ENCODE results near the gene MUC5B.

The MUC5B gene

GRCh38 chr11:1307998-1308742 lies 85.3 kb downstream of the MUC5B start:
- H3K27ac ChIP-seq (replicated peaks) = peak overlapping the region; percentile 56
- H3K27me3 ChIP-seq (ENCODE audit: insufficient read depth, poor library complexity, severe bottlenecking) = no peaks in the 10 kb centered on the region
- no peak for DNase-seq (ENCODE audit: low read depth in 1 of 2, low spot score in 1 of 2)
- TF ChIP-seq CTCF (IDR thresholded peaks at IDR 0.05; ENCODE audit: insufficient read depth, low read length) (no peak), SPI1 (IDR thresholded peaks at IDR 0.05; ENCODE audit: borderline replicate concordance, low read depth) (no peak), GABPA (IDR thresholded peaks at IDR 0.05; ENCODE audit: low read depth) (no peak), POLR2AphosphoS5 (IDR thresholded peaks at IDR 0.05; ENCODE audit: low read depth) (no peak), REST (IDR thresholded peaks at IDR 0.05; ENCODE audit: insufficient replicate concordance, low read depth) (no peak)
- peak overlapping the region; percentile 90 for H3K4me3 ChIP-seq (replicated peaks; ENCODE audit: insufficient read depth, low read length)

GRCh38 chr11:1308743-1309497 lies 86.1 kb downstream of the MUC5B start:
- TF ChIP-seq CTCF (IDR thresholded peaks at IDR 0.05; ENCODE audit: insufficient read depth, low read length) = no peak
- no peak for TF ChIP-seq GABPA (IDR thresholded peaks at IDR 0.05; ENCODE audit: low read depth)
- TF ChIP-seq REST (IDR thresholded peaks at IDR 0.05; ENCODE audit: insufficient replicate concordance, low read depth) = no peak
- TF ChIP-seq POLR2AphosphoS5 (IDR thresholded peaks at IDR 0.05; ENCODE audit: low read depth) = no peak
- no peak for TF ChIP-seq SPI1 (IDR thresholded peaks at IDR 0.05; ENCODE audit: borderline replicate concordance, low read depth)
- no peaks in the 10 kb centered on the region for H3K27me3 ChIP-seq (ENCODE audit: insufficient read depth, poor library complexity, severe bottlenecking)
- H3K4me3 ChIP-seq (replicated peaks; ENCODE audit: insufficient read depth, low read length) = peak overlapping the region; percentile 90
- DNase-seq (ENCODE audit: low read depth in 1 of 2, low spot score in 1 of 2) = peak in 1 of 2 experiments; percentile 61
- peak overlapping the region; percentile 53 for H3K27ac ChIP-seq (replicated peaks)

GRCh38 chr11:1309498-1310317 lies 86.8 kb downstream of the MUC5B start, which contains the start of gene TOLLIP:
TSS of gene TOLLIP (minus strand) at chr11:1309632. CDS start at chr11:1309498, 134 bp downstream.
- Histone ChIP-seq H3K4me3 (replicated peaks; ENCODE audit: insufficient read depth, low read length) (peak within 1 kb of the TSS; percentile 90), H3K27me3 (ENCODE audit: insufficient read depth, poor library complexity, severe bottlenecking) (no peaks in the 10 kb centered on the region), H3K27ac (replicated peaks) (peak within 1 kb of the TSS; percentile 88)
- peak; percentile 88 to 93 for DNase-seq (ENCODE audit: low read depth in 1 of 2, low spot score in 1 of 2)
- no peak for TF ChIP-seq REST (IDR thresholded peaks at IDR 0.05; ENCODE audit: insufficient replicate concordance, low read depth)
- no peak for TF ChIP-seq SPI1 (IDR thresholded peaks at IDR 0.05; ENCODE audit: borderline replicate concordance, low read depth)
- TF ChIP-seq CTCF (IDR thresholded peaks at IDR 0.05; ENCODE audit: insufficient read depth, low read length) = no peak
- peak; percentile 78 for TF ChIP-seq POLR2AphosphoS5 (IDR thresholded peaks at IDR 0.05; ENCODE audit: low read depth)
- TF ChIP-seq GABPA (IDR thresholded peaks at IDR 0.05; ENCODE audit: low read depth) = no peak
